HG02610 (cell line): ENCODE measurements around the gene AGXT.

Source experiments
- ATAC-seq: cut with Tn5 transposase; IDR thresholded peaks from one replicate; pipeline ENCODE4 v1.9.1; 2021; ENCODE audit warnings: mild to moderate bottlenecking, moderate library complexity; ENCODE audit not compliant: unreplicated experiment

The AGXT gene

GRCh38 chr2:240869109-240869955 lies 708 bp downstream of the AGXT start:
- no peak for ATAC-seq

GRCh38 chr2:240869956-240870875 lies 1.6 kb downstream of the AGXT start:
- ATAC-seq = no peak

GRCh38 chr2:240871071-240871958 lies 2.7 kb downstream of the AGXT start:
- no peak for ATAC-seq

- no peak for ATAC-seq
Observed at GRCh38 chr2:240872317-240873097, 3.9 kb downstream of the AGXT start.

- no peak for ATAC-seq
Observed at GRCh38 chr2:240873098-240873788, 4.6 kb downstream of the AGXT start.

- no peak for ATAC-seq
Observed at GRCh38 chr2:240873805-240874714, 5.4 kb downstream of the AGXT start.

GRCh38 chr2:240874715-240875227 lies 6.1 kb downstream of the AGXT start:
- no peak for ATAC-seq

GRCh38 chr2:240875228-240876034 lies 6.8 kb downstream of the AGXT start:
- no peak for ATAC-seq

- no peak for ATAC-seq
Observed at GRCh38 chr2:240876035-240876474, 7.4 kb downstream of the AGXT start.

GRCh38 chr2:240876475-240877251 lies 8.0 kb downstream of the AGXT start:
- ATAC-seq = no peak

- ATAC-seq = no peak
Observed at GRCh38 chr2:240877460-240878340, 9.1 kb downstream of the AGXT start.

- ATAC-seq = no peak
Observed at GRCh38 chr2:240878341-240878936, 9.8 kb downstream of the AGXT start.

- no peak for ATAC-seq
Observed at GRCh38 chr2:240879105-240879504, 10.5 kb downstream of the AGXT start.

- no peak for ATAC-seq
Observed at GRCh38 chr2:240881913-240882312, 13.3 kb downstream of the AGXT start.

- ATAC-seq = no peak
Observed at GRCh38 chr2:240884221-240884620, 15.6 kb downstream of the AGXT start.
